Measurements from ENCODE around the gene ERBB3.

ERBB3 gene

GRCh38 chr12:56078931-56079722 is 838 bp upstream of the ERBB3 start:
- in situ Hi-C loops (cut with HindIII; ENCODE audit: low sequenced_read_pairs) = no loop called here

- in situ Hi-C loops (cut with HindIII; ENCODE audit: low sequenced_read_pairs) = no loop called here
Observed at GRCh38 chr12:56080556-56081138, 682 bp downstream of the ERBB3 start.

- in situ Hi-C loops (cut with HindIII; ENCODE audit: low sequenced_read_pairs) = no loop called here
Observed at GRCh38 chr12:56081393-56082347, 1.7 kb downstream of the ERBB3 start.

- in situ Hi-C loops (cut with HindIII; ENCODE audit: low sequenced_read_pairs) = no loop called here
Observed at GRCh38 chr12:56082382-56082781, 2.4 kb downstream of the ERBB3 start.

- in situ Hi-C loops (cut with HindIII; ENCODE audit: low sequenced_read_pairs) = no loop called here
Observed at GRCh38 chr12:56082967-56083366, 3.0 kb downstream of the ERBB3 start.

- in situ Hi-C loops (cut with HindIII; ENCODE audit: low sequenced_read_pairs) = no loop called here
Observed at GRCh38 chr12:56084958-56085543, 5.1 kb downstream of the ERBB3 start.

GRCh38 chr12:56086096-56086495 is 6.1 kb downstream of the ERBB3 start:
- in situ Hi-C loops (cut with HindIII; ENCODE audit: low sequenced_read_pairs) = no loop called here

- in situ Hi-C loops (cut with HindIII; ENCODE audit: low sequenced_read_pairs) = no loop called here
Observed at GRCh38 chr12:56086608-56087007, 6.6 kb downstream of the ERBB3 start.

- in situ Hi-C loops (cut with HindIII; ENCODE audit: low sequenced_read_pairs) = no loop called here
Observed at GRCh38 chr12:56087220-56087619, 7.3 kb downstream of the ERBB3 start.

GRCh38 chr12:56097738-56098137 is 17.8 kb downstream of the ERBB3 start:
- in situ Hi-C loops (cut with HindIII; ENCODE audit: low sequenced_read_pairs) = loop anchor here (5.0 kb wide), 1 partner anchor 40 kb away; no protein-coding TSS in a partner anchor

- in situ Hi-C loops (cut with HindIII; ENCODE audit: low sequenced_read_pairs) = loop anchor here (5.0 kb wide), 1 partner anchor 41 kb away; no protein-coding TSS in a partner anchor
Observed at GRCh38 chr12:56098592-56098991, 18.6 kb downstream of the ERBB3 start.

GRCh38 chr12:56099787-56100186 is 19.8 kb downstream of the ERBB3 start:
- in situ Hi-C loops (cut with HindIII; ENCODE audit: low sequenced_read_pairs) = loop anchor here (5.0 kb wide), 1 partner anchor 42 kb away; no protein-coding TSS in a partner anchor

- in situ Hi-C loops (cut with HindIII; ENCODE audit: low sequenced_read_pairs) = no loop called here
Observed at GRCh38 chr12:56101045-56101444, 21.1 kb downstream of the ERBB3 start.

GRCh38 chr12:56102683-56103065 is 22.7 kb downstream of the ERBB3 start:
- in situ Hi-C loops (cut with HindIII; ENCODE audit: low sequenced_read_pairs) = no loop called here

- in situ Hi-C loops (cut with HindIII; ENCODE audit: low sequenced_read_pairs) = no loop called here
Observed at GRCh38 chr12:56103066-56103711, 23.2 kb downstream of the ERBB3 start.

GRCh38 chr12:56103823-56104108 is 23.8 kb downstream of the ERBB3 start:
- in situ Hi-C loops (cut with HindIII; ENCODE audit: low sequenced_read_pairs) = no loop called here

- in situ Hi-C loops (cut with HindIII; ENCODE audit: low sequenced_read_pairs) = no loop called here
Observed at GRCh38 chr12:56104109-56104814, 24.3 kb downstream of the ERBB3 start, which contains the start of gene PA2G4. PA2G4 (plus strand) TSS chr12:56104559; CDS start chr12:56104738, 179 bp downstream.

GRCh38 chr12:56104815-56105608 is 25.0 kb downstream of the ERBB3 start:
- in situ Hi-C loops (cut with HindIII; ENCODE audit: low sequenced_read_pairs) = no loop called here

GRCh38 chr12:56105609-56105902 is 25.6 kb downstream of the ERBB3 start:
- in situ Hi-C loops (cut with HindIII; ENCODE audit: low sequenced_read_pairs) = no loop called here

Measured in endothelial cell of hepatic sinusoid (primary cell).